H1 (cell line): Measurements from ENCODE around the gene TEX55. TPM values are rescaled to one million over a fixed set of nuclear protein-coding genes. Genes with fewer than 3 reads are reported as not detected.

ENCODE experiments used
- CHD1 ChIP-seq: IDR thresholded peaks from 2 replicates; pipeline ENCODE4 v1.6.1; 2012; ENCODE audit warnings: low read depth, low read length, improper control_type of control experiment
- CTCF ChIP-seq, 3 experiments: IDR thresholded peaks; 1 replicate in 2 of 3; 2 replicates in 1 of 3; pipeline versions ENCODE4 v1.5.1 to v1.6.1; 2011; ENCODE audit warnings: low read length in 3 of 3, mild to moderate bottlenecking in 3 of 3, inconsistent platforms in 2 of 3, low read depth in 1 of 3, moderate library complexity in 1 of 3; ENCODE audit not compliant: insufficient read depth in 1 of 3; ENCODE audit errors: control extremely low read depth in 1 of 3
- TEAD4 ChIP-seq: IDR thresholded peaks from 2 replicates; pipeline ENCODE4 v1.6.1; 2012; ENCODE audit warnings: low read depth, low read length, inconsistent platforms, mixed read lengths
- polyA plus RNA-seq, 7 experiments: library from polyadenylated mRNA; depleted of rRNA in 3 of 7; stranded (reverse) in 5 of 7; unstranded in 2 of 7; fragments of >200 nt in 5 of 7; fragments of 200-250 nt in 2 of 7; gene quantifications; 1 replicate in 5 of 7; 2 replicates in 1 of 7; 4 replicates in 1 of 7; pipeline versions ENCODE4 v1.2.1 to v1.2.3, GENCODE V29; 2011 to 2013; ENCODE audit warnings: missing spikeins in 2 of 7, mixed read lengths in 2 of 7
- total RNA-seq: library from RNA; stranded (reverse); fragmentation: NEBNext Ultra II Directional; extraction: Animal tissue kit (Norgen Biotek cat#: 25700); gene quantifications from 2 replicates; pipeline ENCODE4 v1.2.1, GENCODE V29; 2021
- TF ChIP-seq, protein P1 (sequence below): fragments of 300-600 bp; sonication (generic); IDR thresholded peaks from 2 replicates; pipeline ENCODE4 v1.7.1; 2012; ENCODE audit warnings: low read length, moderate library complexity, mild to moderate bottlenecking, inconsistent platforms; ENCODE audit not compliant: insufficient replicate concordance
- TF ChIP-seq, protein P2 (sequence below): IDR thresholded peaks from 2 replicates; pipeline ENCODE4 v1.6.1; 2012; ENCODE audit warnings: inconsistent platforms
- TF ChIP-seq, protein P3 (sequence below): IDR thresholded peaks from 2 replicates; pipeline ENCODE4 v1.6.1; 2011; ENCODE audit warnings: low read depth, mild to moderate bottlenecking, low read length; ENCODE audit not compliant: insufficient read depth

TEX55 gene
- total and polyA plus RNA-seq, 2 of the 8 experiments (the other 6 are each of a cell fraction or from before 2014, with no cell fraction given): not detected

GRCh38 chr3:119184796-119185570 lies 39.0 kb downstream of the TEX55 start (continued):
- TF ChIP-seq, protein P1, sequence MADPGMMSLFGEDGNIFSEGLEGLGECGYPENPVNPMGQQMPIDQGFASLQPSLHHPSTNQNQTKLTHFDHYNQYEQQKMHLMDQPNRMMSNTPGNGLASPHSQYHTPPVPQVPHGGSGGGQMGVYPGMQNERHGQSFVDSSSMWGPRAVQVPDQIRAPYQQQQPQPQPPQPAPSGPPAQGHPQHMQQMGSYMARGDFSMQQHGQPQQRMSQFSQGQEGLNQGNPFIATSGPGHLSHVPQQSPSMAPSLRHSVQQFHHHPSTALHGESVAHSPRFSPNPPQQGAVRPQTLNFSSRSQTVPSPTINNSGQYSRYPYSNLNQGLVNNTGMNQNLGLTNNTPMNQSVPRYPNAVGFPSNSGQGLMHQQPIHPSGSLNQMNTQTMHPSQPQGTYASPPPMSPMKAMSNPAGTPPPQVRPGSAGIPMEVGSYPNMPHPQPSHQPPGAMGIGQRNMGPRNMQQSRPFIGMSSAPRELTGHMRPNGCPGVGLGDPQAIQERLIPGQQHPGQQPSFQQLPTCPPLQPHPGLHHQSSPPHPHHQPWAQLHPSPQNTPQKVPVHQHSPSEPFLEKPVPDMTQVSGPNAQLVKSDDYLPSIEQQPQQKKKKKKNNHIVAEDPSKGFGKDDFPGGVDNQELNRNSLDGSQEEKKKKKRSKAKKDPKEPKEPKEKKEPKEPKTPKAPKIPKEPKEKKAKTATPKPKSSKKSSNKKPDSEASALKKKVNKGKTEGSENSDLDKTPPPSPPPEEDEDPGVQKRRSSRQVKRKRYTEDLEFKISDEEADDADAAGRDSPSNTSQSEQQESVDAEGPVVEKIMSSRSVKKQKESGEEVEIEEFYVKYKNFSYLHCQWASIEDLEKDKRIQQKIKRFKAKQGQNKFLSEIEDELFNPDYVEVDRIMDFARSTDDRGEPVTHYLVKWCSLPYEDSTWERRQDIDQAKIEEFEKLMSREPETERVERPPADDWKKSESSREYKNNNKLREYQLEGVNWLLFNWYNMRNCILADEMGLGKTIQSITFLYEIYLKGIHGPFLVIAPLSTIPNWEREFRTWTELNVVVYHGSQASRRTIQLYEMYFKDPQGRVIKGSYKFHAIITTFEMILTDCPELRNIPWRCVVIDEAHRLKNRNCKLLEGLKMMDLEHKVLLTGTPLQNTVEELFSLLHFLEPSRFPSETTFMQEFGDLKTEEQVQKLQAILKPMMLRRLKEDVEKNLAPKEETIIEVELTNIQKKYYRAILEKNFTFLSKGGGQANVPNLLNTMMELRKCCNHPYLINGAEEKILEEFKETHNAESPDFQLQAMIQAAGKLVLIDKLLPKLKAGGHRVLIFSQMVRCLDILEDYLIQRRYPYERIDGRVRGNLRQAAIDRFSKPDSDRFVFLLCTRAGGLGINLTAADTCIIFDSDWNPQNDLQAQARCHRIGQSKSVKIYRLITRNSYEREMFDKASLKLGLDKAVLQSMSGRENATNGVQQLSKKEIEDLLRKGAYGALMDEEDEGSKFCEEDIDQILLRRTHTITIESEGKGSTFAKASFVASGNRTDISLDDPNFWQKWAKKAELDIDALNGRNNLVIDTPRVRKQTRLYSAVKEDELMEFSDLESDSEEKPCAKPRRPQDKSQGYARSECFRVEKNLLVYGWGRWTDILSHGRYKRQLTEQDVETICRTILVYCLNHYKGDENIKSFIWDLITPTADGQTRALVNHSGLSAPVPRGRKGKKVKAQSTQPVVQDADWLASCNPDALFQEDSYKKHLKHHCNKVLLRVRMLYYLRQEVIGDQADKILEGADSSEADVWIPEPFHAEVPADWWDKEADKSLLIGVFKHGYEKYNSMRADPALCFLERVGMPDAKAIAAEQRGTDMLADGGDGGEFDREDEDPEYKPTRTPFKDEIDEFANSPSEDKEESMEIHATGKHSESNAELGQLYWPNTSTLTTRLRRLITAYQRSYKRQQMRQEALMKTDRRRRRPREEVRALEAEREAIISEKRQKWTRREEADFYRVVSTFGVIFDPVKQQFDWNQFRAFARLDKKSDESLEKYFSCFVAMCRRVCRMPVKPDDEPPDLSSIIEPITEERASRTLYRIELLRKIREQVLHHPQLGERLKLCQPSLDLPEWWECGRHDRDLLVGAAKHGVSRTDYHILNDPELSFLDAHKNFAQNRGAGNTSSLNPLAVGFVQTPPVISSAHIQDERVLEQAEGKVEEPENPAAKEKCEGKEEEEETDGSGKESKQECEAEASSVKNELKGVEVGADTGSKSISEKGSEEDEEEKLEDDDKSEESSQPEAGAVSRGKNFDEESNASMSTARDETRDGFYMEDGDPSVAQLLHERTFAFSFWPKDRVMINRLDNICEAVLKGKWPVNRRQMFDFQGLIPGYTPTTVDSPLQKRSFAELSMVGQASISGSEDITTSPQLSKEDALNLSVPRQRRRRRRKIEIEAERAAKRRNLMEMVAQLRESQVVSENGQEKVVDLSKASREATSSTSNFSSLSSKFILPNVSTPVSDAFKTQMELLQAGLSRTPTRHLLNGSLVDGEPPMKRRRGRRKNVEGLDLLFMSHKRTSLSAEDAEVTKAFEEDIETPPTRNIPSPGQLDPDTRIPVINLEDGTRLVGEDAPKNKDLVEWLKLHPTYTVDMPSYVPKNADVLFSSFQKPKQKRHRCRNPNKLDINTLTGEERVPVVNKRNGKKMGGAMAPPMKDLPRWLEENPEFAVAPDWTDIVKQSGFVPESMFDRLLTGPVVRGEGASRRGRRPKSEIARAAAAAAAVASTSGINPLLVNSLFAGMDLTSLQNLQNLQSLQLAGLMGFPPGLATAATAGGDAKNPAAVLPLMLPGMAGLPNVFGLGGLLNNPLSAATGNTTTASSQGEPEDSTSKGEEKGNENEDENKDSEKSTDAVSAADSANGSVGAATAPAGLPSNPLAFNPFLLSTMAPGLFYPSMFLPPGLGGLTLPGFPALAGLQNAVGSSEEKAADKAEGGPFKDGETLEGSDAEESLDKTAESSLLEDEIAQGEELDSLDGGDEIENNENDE: no peak
- TF ChIP-seq TEAD4 (no peak), CTCF (IDR thresholded peaks at IDR 0.05; ENCODE audit: control extremely low read depth in 1 of 3, insufficient read depth in 1 of 3, low read depth in 1 of 3, low read length in 3 of 3) (no peak), CHD1 (no peak)
- TF ChIP-seq, protein P2, sequence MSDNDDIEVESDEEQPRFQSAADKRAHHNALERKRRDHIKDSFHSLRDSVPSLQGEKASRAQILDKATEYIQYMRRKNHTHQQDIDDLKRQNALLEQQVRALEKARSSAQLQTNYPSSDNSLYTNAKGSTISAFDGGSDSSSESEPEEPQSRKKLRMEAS: no peak
- TF ChIP-seq, protein P3, sequence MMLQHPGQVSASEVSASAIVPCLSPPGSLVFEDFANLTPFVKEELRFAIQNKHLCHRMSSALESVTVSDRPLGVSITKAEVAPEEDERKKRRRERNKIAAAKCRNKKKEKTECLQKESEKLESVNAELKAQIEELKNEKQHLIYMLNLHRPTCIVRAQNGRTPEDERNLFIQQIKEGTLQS: no peak
